HG02571 (cell line): Measurements from ENCODE around the gene EMC9.

Source experiments
- ATAC-seq: cut with Tn5 transposase; IDR thresholded peaks from one replicate; pipeline ENCODE4 v1.9.1; 2021; ENCODE audit warnings: mild to moderate bottlenecking, moderate library complexity; ENCODE audit not compliant: unreplicated experiment

Gene EMC9

GRCh38 chr14:24132061-24132685, 9.2 kb downstream of the EMC9 start:
- no peak for ATAC-seq

- no peak for ATAC-seq
Observed at GRCh38 chr14:24131549-24131966, 9.8 kb downstream of the EMC9 start.

GRCh38 chr14:24130717-24131548, 10.5 kb downstream of the EMC9 start:
- ATAC-seq, result no peak

GRCh38 chr14:24130380-24130716, 11.0 kb downstream of the EMC9 start, which contains the start of gene FITM1:
TSS of gene FITM1 (plus strand) at chr14:24130659. CDS start at chr14:24131564, 905 bp downstream.
- ATAC-seq, result no peak

- no peak for ATAC-seq
Observed at GRCh38 chr14:24129410-24129998, 11.9 kb downstream of the EMC9 start.

GRCh38 chr14:24127673-24128072, 13.7 kb downstream of the EMC9 start:
- ATAC-seq, result no peak

GRCh38 chr14:24126939-24127338, 14.5 kb downstream of the EMC9 start:
- ATAC-seq, result no peak

- no peak for ATAC-seq
Observed at GRCh38 chr14:24123424-24124417, 17.7 kb downstream of the EMC9 start.

GRCh38 chr14:24122898-24123297, 18.5 kb downstream of the EMC9 start:
- no peak for ATAC-seq

GRCh38 chr14:24122416-24122815, 19.0 kb downstream of the EMC9 start:
- ATAC-seq, result no peak

GRCh38 chr14:24121210-24121609, 20.2 kb downstream of the EMC9 start:
- ATAC-seq, result no peak

GRCh38 chr14:24119691-24120090, 21.7 kb downstream of the EMC9 start:
- ATAC-seq, result no peak

- ATAC-seq, result no peak
Observed at GRCh38 chr14:24117179-24117578, 24.2 kb downstream of the EMC9 start.

GRCh38 chr14:24116128-24116814, 25.1 kb downstream of the EMC9 start:
- no peak for ATAC-seq

GRCh38 chr14:24115422-24116127, 25.8 kb downstream of the EMC9 start:
- ATAC-seq, result no peak

GRCh38 chr14:24114532-24115421, 26.6 kb downstream of the EMC9 start, which contains the start of the genes DCAF11 and NRL:
TSS of gene DCAF11 (plus strand) at chr14:24114777. CDS start at chr14:24115595, 818 bp downstream.
TSS of gene NRL (minus strand) at chr14:24114949. CDS start at chr14:24082848, 32,101 bp downstream.
- ATAC-seq, result peak; percentile 80

GRCh38 chr14:24113801-24114531, 27.4 kb downstream of the EMC9 start:
- ATAC-seq, result peak; percentile 27

GRCh38 chr14:24113379-24113800, 28.0 kb downstream of the EMC9 start:
- no peak for ATAC-seq
